ENCODE results near the gene NEK6. TPM values are rescaled to one million over a fixed set of nuclear protein-coding genes. Genes with fewer than 3 reads are reported as not detected.

NEK6 gene
- polyA plus RNA-seq, 1 experiment, result 73.6 TPM

- no peaks in the 10 kb centered on the region for H3K27me3 ChIP-seq (ENCODE audit: control insufficient read depth, insufficient read depth, low read length)
- POLR2A ChIA-PET, result no interaction called here
- no peak overlapping the region for H3K4me3 ChIP-seq (ENCODE audit: low read depth, low read length)
- TF ChIP-seq CTCF (IDR thresholded peaks at IDR 0.05; ENCODE audit: insufficient read depth, low read depth, low read length), result no peak
- no peak for DNase-seq (ENCODE audit: low read depth)
- no peaks in the 10 kb centered on the region; the same call in 1 of the 2 replicates for H3K36me3 ChIP-seq (ENCODE audit: control insufficient read depth, insufficient read depth, low read length)
- CTCF ChIA-PET, result interaction anchor here (0.6 to 2.1 kb wide), 4 partner anchors 9 to 346 kb away, joined by 4 to 8 read pairs (median 6); no protein-coding TSS in a partner anchor
These were observed 128.5 kb downstream of the NEK6 start for GRCh38 chr9:124386201-124386600.

GRCh38 chr9:124388275-124389048 lies 130.7 kb downstream of the NEK6 start:
- ChIA-PET CTCF (interaction anchor here (1.0 to 9.2 kb wide), 6 partner anchors 8 to 263 kb away, joined by 3 to 99 read pairs (median 4); no protein-coding TSS in a partner anchor), POLR2A (no interaction called here)
- Histone ChIP-seq H3K27me3 (ENCODE audit: control insufficient read depth, insufficient read depth, low read length) (no peaks in the 10 kb centered on the region), H3K4me3 (ENCODE audit: low read depth, low read length) (no peak overlapping the region), H3K36me3 (ENCODE audit: control insufficient read depth, insufficient read depth, low read length) (no peaks in the 10 kb centered on the region; the same call in 1 of the 2 replicates)
- no peak for TF ChIP-seq CTCF (IDR thresholded peaks at IDR 0.05; ENCODE audit: insufficient read depth, low read depth, low read length)
- no peak for DNase-seq (ENCODE audit: low read depth)

GRCh38 chr9:124389146-124389939 lies 131.6 kb downstream of the NEK6 start:
- Histone ChIP-seq H3K36me3 (ENCODE audit: control insufficient read depth, insufficient read depth, low read length) (no peaks in the 10 kb centered on the region), H3K4me3 (ENCODE audit: low read depth, low read length) (no peak overlapping the region), H3K27me3 (ENCODE audit: control insufficient read depth, insufficient read depth, low read length) (no peaks in the 10 kb centered on the region)
- no peak for DNase-seq (ENCODE audit: low read depth)
- no peak for TF ChIP-seq CTCF (IDR thresholded peaks at IDR 0.05; ENCODE audit: insufficient read depth, low read depth, low read length)
- POLR2A ChIA-PET, result no interaction called here
- CTCF ChIA-PET, result interaction anchor here (1.0 to 9.2 kb wide), 7 partner anchors 8 to 264 kb away, joined by 3 to 99 read pairs (median 3); no protein-coding TSS in a partner anchor

- ChIA-PET CTCF (interaction anchor here (1.0 to 9.2 kb wide), 7 partner anchors 10 to 266 kb away, joined by 3 to 99 read pairs (median 8); no protein-coding TSS in a partner anchor), POLR2A (interaction anchor here (0.5 kb wide), 1 partner anchor 17 kb away, joined by 3 read pairs; no protein-coding TSS in a partner anchor)
- no peak overlapping the region for H3K4me3 ChIP-seq (ENCODE audit: low read depth, low read length)
- DNase-seq (ENCODE audit: low read depth), result no peak
- H3K27me3 ChIP-seq (ENCODE audit: control insufficient read depth, insufficient read depth, low read length), result no peaks in the 10 kb centered on the region
- no peak for TF ChIP-seq CTCF (IDR thresholded peaks at IDR 0.05; ENCODE audit: insufficient read depth, low read depth, low read length)
- H3K36me3 ChIP-seq (ENCODE audit: control insufficient read depth, insufficient read depth, low read length), result no peaks in the 10 kb centered on the region
These were observed 133.3 kb downstream of the NEK6 start for GRCh38 chr9:124390794-124391658.
